Stomach (tissue), 4 donors: ENCODE measurements around the gene SPATA20.

ENCODE experiments used
- CTCF ChIP-seq, 7 experiments: fragments of 450-650 bp in 4 of 7; fragments of 200-600 bp in 3 of 7; sonication (generic) in 3 of 7; IDR thresholded peaks; one replicate each; pipeline ENCODE4 v1.5.1; 2016 to 2019; ENCODE audit warnings: antibody characterized with exemption in 7 of 7, control low read depth in 2 of 7, mild to moderate bottlenecking in 1 of 7
- POLR2AphosphoS5 ChIP-seq, 3 donors: sonication (generic); formaldehyde crosslinking; IDR thresholded peaks; one replicate each; pipeline ENCODE4 v1.6.1; 2016; ENCODE audit warnings: antibody characterized with exemption in 3 of 3

- TF ChIP-seq CTCF (IDR thresholded peaks at IDR 0.05), result no peak
- TF ChIP-seq POLR2AphosphoS5 (IDR thresholded peaks at IDR 0.05), result no peak
Measured at GRCh38 chr17:50518384-50519023, 28.5 kb upstream of the SPATA20 start.
